HT1080 (cell line): ENCODE data around the gene TTC34. TPM values are rescaled to one million over a fixed set of nuclear protein-coding genes. Genes with fewer than 3 reads are reported as not detected.
"Not testable (repeated sequence)": the region's sequence is repeated elsewhere in the genome, so short reads cannot be mapped to it uniquely, and the experiment has no call there.

Source experiments
- DNase-seq: peaks from one replicate; pipeline ENCODE4 v3.0.0-alpha.2; 2015; ENCODE audit warnings: low read depth
- total RNA-seq: library from RNA; depleted of rRNA; stranded (reverse); fragments of >200 nt; shearing (Covaris generic); gene quantifications from 2 replicates; pipeline ENCODE4 v1.2.3, GENCODE V29; 2014

The TTC34 gene
- total RNA-seq, 1 experiment from 2014 or later = 0.10 TPM

DNA sequence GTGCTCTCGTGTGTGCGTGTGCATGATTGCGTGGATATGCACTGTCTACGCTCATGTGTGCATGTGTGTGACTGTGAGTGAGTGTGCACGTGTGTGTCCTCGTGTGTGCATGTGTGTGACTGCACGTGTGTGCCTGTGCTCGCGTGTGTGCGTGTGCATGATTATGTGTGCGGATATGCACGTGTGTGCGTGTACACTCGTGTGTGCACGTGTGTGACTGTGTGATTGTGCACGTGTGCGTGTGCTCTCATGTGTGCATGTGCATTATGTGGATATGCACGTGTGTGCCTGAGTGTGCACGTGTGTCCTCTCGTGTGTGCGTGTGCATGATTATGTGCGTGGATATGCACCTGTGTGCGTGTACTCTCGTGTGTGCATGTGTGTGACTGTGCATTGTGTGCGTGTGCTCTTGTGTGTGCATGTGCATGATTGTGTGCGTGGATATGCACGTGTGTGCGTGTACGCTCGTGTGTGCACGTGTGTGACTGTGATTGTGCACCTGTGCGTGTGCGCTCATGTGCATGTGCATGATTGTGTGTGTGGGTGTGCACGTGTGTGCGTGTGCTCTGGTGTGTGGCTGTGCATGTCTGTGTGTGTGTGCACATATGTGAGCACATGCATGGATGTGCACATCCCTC lies 170.9 kb downstream of the TTC34 start:
- DNase-seq = no peak

DNA sequence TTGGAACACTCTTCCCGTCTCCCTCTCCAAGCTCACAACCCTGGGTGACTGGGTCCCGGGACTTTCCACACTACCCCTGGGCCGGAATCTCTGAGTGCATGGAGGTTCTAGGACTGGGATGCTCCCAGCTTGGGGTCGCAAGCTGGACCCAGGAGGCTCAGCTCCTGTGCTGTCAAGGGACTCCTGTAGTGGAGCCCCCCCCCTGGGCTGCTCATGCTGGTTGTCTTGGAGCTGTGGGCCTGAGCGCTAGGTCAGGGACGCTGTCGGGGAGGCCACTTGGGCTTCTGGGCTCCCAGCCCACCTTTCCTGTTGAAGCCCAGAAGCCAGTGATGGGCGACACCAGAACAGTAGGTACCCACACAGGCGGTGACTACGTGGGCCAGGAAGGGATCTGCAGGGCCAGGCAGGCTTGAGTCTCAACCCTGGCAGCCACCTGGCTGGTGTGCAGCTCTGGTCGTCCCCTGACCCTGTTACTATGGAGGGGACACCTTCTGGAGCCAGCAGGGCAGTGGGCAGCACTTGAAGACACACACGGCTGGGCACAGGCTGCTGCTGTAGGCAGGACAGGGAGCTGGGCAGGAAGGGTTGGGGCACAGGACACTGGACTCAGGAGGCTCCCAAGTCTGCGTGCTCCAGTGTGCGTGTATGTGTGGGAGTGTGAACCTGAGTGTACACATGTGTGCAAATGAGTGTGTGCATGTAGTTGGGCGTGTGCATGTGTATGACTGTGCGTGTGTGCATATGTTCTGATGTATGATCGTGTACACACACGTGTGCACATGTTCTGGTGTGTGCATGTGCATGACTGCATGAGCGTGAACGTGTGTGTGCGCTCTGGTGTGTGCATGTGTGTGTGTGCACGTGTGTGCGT lies 171.6 kb downstream of the TTC34 start:
- no peak for DNase-seq

DNA sequence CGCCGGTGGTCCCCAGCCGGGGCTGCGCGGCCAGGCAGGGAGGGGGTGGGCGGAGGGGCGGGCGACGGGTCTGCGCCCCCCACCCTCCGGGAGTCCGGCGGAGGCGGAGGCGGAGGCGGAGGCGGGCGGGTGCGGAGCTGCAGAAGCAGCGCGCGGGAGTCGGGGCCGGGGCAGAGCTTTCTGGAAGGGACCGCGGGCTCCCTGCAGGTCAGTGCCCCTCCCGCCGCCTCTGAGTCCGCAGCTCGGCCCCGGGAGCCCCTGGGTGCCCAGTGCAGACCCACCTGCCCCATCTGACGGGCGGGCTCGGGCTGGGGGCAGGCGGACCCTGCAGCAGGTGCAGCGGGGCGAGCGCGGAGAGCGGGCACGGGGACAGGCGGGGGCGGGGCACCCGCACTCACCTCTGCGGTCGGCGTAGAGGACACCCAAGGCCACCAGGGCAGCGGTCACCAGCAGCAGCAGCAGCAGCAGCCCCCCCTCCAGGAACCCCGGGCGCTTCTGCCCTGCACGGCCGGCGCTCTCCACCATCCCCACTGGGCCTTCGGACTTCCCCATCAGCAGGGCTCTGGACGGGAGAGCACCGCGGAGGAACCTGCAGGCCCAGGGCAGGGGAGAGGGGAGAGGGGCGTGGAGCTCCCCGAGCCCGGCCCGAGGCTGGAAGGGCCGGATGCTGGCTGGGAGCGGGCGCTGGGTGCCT lies 172.4 kb downstream of the TTC34 start:
- DNase-seq = no peak

DNA sequence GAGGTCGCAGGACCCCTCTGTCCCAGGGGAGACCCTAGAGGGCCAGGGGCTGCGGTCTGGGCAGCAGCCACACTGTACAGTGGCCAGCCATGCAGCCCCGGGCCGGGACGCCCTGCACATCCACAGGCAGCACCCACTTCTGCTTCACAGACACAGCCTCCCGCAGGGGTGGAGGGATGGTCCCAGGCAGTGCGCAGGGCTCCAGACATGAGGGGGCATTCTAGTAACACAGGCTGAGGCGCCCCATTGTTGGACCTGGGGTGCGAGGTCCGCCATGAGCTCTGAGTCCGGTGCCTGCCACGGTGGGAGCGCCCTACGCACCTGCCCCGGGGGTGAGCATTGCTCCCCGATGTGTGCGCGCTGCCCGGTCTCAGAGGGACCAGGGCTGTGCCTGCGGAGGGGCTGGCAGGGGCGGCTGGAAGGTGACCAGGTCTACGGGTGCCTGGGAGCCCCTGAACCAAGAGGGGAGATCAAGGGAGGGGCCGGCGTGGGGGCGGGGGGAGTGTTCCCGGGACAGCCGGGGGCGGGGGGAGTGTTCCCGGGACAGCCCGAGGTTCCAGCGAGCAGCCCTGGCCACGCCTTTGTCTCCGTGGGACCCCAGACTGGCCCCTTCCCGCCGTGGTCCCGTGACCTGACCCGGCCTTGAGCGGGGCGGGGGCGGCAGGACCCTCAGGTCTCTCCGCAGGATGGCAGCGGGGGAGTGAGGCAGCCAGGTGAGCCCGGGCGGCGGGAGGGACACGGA lies 173.1 kb downstream of the TTC34 start:
- no peak for DNase-seq

DNA sequence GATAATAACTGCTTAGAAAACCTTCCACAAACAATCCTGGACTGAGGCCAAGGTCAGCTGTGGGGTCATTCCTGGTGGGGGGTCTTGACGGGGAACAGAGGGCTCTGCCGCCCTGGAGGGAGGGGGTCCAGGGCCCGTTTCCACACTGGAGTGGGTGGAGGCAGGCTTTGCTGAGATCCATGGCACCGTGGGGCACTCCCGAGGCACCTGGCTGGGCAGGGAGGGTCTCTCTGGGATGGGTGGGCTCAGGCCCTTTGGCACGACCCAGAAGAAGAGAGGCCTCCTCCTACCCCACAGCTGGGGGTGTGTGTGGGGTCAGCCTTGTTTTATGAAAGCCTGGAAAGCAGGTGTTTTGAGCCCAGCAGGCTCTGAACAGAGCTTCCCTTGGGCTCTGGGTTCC lies 173.7 kb downstream of the TTC34 start:
- no peak for DNase-seq

DNA sequence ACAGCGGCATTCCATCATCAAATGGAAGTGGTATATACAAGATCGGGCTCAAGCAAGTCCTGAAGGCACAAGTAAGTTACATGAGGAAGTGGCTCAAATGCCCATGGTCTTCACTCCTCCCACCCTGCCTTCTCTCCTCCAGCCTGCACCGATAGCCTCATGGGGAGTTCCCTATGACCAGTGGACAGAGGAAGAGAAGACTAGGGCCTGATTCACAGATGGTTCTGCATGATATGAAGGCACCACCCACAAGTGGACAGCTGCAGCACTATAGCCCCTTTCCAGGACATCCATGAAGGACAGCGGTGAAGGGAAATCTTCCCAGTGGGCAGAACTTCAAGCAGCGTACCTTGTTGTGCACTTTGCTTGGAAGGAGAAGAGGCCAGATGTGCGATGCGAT lies 175.7 kb downstream of the TTC34 start:
- DNase-seq = not testable (repeated sequence)

DNA sequence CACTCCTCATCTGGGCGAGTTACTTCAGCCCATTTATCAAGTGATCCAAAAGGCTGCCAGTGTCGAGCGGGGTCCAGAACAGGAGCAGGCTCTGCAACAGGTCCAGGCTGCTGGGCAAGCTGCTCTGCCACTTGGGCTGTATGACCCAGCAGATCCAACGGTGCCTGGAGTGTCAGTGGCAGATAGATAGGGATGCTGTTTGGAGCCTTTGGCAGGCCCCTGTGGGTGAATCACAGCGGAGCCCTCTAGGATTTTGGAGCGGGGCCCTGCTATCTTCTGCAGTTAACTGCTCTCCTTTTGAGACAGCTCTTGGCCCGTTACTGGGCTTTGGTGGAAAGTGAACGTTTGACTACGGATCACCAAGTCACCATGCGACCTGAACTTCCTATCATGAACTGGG lies 176.2 kb downstream of the TTC34 start:
- DNase-seq = no peak

DNA sequence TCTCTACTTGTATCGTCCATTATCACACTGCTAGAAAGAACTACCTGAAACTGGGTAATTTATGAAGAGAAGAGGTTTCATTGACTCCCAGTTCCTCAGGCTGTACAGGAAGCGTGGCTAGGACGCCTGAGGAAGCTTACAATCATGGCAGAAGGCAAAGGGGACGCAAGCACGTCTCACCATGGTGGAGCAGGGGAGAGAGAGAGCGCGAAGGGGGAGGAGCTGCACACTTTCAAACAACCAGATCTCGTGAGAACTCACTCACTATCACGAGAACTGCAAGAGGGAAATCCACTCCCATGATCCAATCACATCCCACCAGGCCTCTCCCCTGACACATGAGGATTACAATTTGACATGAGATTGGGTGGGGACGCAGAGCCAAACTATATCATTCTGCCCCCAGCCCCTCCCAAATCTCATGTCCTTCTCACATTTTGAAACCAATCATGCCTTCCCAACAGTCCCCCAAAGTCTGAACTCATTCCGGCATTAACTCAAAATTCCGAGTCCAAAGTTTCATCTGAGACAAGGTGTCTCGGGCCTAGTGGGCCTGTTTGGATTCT lies 176.7 kb downstream of the TTC34 start:
- DNase-seq = peak; percentile 38

DNA sequence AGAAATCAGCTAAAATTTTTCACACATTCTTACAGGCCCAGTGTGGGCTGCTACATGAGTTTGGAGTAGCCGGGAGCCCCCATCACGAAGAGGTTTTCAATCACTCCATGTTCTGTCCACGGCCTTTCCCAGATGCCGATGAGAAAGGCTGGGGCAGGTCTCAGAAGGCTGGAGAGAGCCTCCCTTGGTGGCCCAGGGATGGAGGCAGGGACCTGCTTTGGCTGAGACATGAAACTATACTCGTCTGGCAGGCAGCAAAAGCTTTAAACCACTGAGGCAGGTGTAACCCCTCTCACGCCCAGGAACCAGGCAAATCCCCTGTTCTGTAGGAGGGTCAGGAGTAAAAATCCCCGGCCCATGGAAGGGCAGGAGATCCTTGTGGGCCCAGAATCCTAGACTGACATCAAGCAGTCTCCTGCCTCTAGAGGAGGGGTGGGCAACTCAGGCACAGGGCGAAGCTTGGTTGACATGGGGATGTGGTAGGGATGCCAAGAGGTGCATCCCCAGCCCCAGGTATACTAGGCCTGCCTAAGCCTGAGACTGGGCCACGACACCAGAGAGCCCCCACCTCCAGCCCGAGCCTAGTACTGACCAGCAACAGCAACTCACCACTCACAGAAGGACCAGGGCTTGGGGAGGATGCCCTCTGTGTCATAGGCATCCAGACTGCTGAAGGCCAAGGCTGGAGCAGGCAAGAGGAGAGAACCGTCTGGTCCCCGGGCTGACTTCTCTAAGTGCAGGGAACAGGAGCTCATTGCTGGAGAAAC lies 177.7 kb downstream of the TTC34 start:
- DNase-seq = no peak

DNA sequence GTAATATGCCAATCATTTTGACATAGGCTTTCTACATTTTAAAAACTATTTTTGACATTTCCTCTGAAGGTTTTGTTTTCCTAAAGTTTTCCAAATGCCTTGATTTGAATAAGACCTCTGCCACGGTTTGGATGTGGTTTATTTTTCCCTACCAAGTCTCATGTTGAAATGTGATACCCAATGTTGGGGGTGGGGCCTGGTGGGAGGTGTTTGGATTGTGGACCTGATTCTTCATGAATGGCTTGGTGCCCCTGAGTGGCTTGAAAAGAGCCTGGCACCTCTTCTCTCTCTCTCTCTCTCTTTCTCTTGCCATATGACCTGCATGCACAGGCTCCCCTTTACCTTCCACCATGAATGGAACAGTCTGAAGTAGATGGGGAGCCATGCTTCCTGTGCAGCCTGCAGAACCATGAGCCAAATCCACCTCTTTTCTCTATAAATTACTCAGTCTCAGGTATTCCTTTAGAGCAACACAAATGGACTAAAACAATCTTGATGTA lies 183.5 kb downstream of the TTC34 start:
- DNase-seq = no peak

DNA sequence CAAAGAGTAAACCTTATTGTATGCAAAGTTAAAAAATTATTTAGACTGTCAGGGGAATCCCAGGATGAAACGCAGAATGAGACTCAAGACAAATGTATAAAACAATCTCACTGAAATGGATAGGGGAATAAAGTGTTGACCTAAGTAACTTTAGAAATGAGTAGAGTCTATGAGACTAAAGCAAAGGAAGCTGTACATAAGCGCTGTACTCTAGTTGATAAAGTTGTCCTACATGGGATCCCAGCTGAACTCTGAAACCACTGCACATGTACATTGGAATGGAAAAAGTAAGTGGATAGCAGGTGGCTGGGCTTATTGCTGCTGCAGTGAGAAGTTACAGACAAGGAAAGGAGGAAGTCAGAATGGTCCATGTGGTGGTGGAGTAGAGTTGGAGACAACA lies 187.3 kb downstream of the TTC34 start:
- DNase-seq = no peak

DNA sequence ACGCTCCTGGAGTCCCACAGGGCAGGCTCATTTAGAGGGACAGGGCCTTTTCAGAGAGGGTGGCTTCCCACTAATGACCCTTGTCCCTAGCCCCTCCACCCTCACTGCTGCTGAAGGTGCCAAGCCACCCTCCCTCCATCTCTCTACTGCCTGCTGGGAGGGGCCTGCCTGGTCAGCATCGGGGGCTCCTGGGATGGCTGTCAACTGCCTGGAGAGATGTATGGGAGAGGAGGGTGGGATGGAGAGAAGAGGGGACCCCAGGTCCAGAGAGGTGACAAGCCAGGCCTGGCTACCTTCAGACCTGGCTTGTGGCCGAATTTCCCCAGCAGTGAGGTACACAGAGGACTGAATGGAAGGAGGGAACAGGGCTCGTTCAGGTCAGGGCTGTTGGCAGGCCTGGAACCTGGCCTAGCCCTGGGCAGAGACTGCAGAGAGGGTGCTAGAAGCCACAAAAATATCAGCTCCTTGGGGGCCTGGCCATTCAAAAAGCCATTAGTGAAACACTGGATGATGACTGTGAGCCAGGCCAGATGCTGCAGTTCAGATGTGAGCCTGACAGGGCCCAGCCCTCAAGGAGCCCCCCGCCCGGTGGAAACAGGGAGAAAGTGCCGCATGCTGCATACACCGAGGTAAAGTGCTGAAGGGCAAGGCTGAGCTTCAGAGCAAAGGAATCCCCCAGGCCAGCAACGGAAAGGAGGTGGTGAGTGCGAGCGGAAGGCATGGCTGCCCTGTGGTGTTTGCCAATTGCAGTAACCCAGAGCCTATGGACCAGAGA lies 188.7 kb downstream of the TTC34 start:
- no peak for DNase-seq

DNA sequence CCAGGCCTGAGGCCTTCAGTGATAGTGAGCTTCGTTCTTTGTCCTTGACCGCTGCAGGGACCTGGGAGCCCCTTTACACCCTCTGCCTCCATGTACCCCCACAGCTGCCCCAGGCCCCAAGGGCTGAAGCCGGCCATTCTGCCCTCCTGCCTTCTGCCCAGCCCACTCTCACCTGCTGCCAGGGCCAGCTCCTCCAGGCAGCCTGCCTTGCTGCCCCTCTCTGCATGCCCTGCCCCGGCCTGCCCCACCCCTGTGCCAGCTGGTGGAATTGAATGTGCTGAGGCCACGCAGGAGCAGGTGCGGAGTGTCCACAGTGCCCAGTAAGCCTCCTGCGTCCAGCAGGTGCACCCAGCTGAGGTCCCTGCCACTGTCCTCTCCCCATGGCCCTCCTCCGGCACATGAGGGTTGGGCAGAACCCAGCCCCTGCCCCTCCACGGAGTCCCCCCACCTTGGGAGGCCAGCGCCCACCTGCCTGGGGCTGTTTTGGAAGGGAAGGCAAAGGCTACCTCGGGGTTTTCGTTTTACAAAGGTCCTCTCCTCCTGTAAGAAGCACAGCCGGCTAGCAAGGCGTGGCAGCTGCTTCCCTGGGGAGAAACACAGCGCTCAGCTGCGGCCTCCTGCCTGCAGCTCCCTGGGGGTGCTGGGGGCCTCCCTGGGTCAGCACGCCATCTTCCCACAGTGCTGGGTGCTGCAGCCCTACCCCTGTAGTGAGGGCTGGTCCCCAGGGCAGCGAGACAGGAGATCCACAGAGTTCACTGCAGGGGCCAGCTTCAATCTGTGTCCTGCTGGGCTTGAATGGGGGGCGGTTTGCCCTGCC lies 189.7 kb downstream of the TTC34 start:
- DNase-seq = no peak

DNA sequence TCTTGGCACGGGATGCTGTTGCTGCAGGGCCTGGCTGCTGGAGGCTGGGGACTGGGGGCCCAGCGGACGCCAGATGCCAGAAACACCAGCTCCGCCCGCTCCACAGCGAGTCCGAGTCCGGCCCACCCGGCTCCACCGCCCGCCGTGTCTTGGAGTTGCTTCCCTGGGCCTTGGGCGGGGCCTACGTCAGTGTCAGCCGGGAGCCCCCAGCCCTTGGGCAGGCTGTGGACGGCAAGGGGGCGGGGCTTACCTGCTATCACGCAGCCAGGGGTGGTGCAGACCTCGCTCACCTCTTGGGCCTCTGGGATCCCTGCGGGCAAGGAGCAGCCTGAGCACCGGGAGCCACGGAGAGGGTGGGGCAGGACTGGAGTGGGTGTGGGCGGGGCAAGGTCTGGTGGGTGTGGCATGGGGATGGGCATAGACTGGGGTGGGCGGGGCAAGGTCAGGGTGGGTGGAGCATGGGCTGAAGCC lies 190.4 kb downstream of the TTC34 start:
- no peak for DNase-seq

DNA sequence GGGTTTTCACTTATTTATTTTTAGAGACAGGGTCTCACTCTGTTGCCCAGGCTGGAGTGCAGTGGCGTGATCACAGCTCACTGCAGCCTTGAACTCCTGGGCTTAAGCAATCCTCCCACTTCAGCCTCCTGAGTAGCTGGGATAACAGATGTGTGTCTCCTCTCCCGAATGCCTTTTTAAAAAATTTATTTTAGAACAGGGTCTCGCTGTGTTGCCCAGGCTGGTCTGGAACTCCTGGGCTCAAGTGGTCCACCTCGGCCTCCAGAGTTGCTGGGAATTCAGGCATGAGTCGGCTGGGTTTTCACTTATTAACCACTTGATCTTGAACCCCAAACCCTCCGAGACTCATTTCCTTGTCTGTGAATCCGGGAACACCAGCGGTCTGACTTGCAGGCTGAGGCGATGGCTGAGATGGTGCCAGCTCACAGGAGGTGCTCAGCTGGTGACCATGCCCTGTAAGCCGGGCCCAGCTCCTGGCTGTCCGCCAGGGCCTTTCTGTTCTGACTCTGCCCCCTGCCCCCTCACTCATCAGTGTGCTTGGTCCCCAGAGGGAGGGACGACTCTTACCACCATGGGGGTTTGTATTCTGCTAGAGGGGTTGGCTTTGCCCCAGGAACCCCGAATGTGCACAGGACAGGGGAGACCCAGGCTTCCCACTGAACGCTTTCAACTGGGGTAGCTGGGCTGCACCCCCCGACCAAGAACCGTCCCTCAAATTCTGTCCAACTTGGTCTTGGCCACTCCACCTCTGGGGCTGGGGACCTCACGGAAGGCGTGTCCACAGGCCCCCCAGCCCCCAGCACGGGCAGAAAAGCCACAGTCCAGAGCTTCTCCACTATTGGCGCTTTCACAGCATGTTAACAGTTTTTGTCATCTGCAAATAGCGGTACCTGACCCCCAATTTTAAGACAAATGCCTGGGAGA lies 191.2 kb downstream of the TTC34 start:
- DNase-seq = peak; percentile 17

DNA sequence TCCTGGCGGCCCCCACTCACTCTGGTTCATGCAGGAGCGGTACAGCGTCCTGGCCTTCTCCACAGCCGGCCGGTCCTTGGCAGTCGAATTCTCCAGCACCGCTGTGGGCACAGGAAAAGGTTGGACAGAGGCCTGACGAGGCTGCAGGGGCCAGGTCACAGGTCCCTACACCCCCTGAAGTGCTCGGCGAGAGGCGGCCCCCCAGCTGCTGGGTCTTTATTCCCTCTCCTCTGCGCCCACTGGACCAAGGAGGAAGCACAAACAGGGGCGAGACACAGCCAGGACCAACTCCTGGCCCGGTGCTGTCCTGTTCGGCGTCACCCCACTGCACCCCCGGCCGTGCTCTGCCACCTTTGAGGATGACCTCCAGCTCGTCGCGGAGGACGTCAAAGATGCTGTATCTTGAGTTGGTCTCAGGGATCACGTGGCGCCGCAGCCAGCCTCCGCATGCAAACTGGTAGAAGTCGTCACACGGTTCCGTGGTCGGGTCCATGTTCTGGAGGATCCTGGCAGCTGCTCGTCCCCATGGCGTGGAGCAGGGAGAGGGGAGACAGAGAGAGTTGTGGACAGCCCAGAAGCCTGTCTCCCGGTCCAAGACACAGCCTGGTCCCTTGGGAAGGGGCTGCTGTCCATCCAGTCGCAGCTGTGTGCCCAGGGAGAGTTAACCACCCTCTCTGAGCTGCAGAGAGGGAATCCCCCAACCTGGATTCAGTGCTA lies 192.0 kb downstream of the TTC34 start:
- DNase-seq = no peak

DNA sequence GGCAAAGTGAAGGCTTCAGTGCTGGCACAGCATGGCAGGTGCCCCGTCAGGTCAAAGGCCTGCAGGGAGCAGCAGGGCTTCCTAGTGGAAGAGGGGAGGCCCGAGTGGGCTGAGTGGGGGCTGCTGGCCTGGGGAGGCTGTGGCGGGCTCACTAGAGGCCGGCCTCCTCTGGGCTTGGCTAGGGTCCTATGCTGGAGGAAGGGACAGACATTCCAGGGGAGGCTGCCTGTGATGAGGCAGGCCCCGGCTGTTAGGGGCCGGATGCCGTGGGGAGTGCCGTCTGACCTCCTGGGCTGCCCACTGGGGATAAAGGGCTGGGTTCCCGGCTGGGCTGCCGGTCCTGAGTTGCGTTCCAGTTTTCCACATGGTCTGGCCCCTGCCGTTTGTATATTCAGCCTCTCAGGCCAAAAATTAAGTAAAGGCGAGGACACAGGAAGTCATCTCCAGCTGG lies 193.8 kb downstream of the TTC34 start:
- DNase-seq = no peak
